ENCODE results near the gene LPCAT3.

- TF ChIP-seq CTCF (optimal IDR thresholded peaks at IDR 0.05 in 1 of 3, IDR thresholded peaks at IDR 0.05 in 1 of 3, conservative IDR thresholded peaks at IDR 0.05 in 1 of 3; ENCODE audit: extremely low read depth in 1 of 3, insufficient read depth in 2 of 3, low read length in 3 of 3) (no peak), EZH2 (IDR thresholded peaks at IDR 0.05; ENCODE audit: low read length) (no peak)
These were observed 44.1 kb downstream of the LPCAT3 start for GRCh38 chr12:6974180-6974579.
